Mucosa of rectum (tissue), 2 donors: Measurements from ENCODE around the gene PTCHD1.
A peak's percentile ranks its signal among the peaks of the same experiment; 100 is the strongest.

Experiments used
- H3K27ac ChIP-seq, 2 donors: one replicate each; pipeline ENCODE4 v1.7.0; 2013; ENCODE audit warnings: inconsistent platforms in 2 of 2, low read depth in 2 of 2, low read length in 2 of 2
- H3K27me3 ChIP-seq, 2 donors: one replicate each; pipeline ENCODE4 v1.7.0; 2013; ENCODE audit warnings: low read length in 2 of 2; ENCODE audit not compliant: control insufficient read depth in 2 of 2, insufficient read depth in 2 of 2
- H3K36me3 ChIP-seq, 2 donors: one replicate each; pipeline ENCODE4 v1.7.0; 2013; ENCODE audit warnings: low read length in 2 of 2; ENCODE audit not compliant: control insufficient read depth in 2 of 2, insufficient read depth in 2 of 2
- H3K4me1 ChIP-seq, 2 donors: one replicate each; pipeline ENCODE4 v1.7.0; 2013; ENCODE audit warnings: low read length in 2 of 2, mild to moderate bottlenecking in 1 of 2; ENCODE audit not compliant: control insufficient read depth in 2 of 2, insufficient read depth in 2 of 2
- H3K4me3 ChIP-seq, 2 donors: one replicate each; pipeline ENCODE4 v1.7.0; 2013; ENCODE audit warnings: low read length in 2 of 2
- H3K9ac ChIP-seq, 2 donors: one replicate each; pipeline ENCODE4 v1.7.0; 2013; ENCODE audit warnings: low read length in 2 of 2, low read depth in 1 of 2, mild to moderate bottlenecking in 1 of 2
- H3K9me3 ChIP-seq, 2 donors: one replicate each; pipeline ENCODE4 v1.7.0; 2013; ENCODE audit warnings: low read length in 2 of 2; ENCODE audit not compliant: control insufficient read depth in 2 of 2
- donor health status: healthy.
- donor health status: Normal muscosa, but diverticular disease.

The PTCHD1 gene

DNA sequence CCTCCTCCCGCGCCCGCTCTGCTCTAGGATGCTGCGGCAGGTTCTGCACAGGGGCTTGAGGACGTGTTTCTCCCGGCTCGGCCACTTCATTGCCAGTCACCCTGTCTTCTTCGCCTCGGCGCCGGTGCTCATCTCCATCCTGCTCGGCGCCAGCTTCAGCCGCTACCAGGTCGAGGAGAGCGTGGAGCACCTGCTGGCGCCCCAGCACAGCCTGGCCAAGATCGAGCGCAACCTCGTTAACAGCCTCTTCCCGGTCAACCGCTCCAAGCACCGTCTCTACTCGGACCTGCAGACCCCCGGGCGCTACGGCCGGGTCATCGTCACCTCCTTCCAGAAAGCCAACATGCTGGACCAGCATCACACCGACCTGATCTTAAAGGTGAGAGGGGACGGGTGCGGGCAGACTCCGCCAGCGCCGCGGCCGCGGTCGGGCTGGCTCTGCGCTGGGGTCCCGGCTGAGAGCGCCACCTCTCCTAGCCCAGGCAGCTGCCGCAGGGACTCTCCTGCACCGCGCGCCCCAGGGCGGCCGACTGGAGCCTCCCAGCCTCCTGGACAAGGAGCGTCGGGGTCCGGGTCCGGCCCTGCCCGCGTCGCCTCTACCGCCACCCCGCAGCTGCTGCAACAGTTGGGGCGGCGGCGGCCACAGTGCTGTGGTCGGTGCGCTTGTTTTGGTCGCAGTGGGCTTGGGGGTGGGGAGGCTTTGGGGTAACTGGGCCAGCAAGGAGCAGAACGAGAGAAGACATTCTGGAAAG is at the start of gene PTCHD1:
TSS of gene PTCHD1 (plus strand) at position 2 of the 752 bp plus-strand sequence. CDS start at position 29, 27 bp downstream.
- H3K9me3 ChIP-seq: no peaks in the 10 kb centered on the region
- peak within 1 kb of the TSS; percentile 20 to 43 for H3K4me3 ChIP-seq
- H3K27ac ChIP-seq: no peak within 1 kb of the TSS
- H3K36me3 ChIP-seq: no peaks in the 10 kb centered on the region
- H3K27me3 ChIP-seq: peaks cover 12 to 46% of the 10 kb centered on the region in 2 donors
- H3K4me1 ChIP-seq: no peaks in the 10 kb centered on the region
- H3K9ac ChIP-seq: no peak within 1 kb of the TSS

DNA sequence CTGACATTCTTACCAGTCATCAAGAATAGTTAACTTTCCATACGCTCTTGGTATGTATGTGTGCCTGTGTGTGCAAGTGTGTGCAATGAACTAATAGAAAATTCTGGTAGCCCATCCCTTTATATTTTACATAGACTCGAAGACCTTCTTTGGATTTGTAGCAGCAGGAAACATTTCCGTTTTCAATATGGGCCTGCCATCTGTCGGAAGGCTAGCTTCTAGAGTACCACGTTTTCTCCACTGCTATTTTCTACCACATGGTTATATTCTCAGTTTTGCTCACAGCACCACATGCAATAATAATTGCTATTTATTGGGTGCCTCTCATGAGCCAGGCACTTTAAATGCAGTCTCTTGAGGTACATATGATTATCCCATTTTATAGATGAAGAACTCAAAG is 47.9 kb upstream of the PTCHD1 start:
- no peak overlapping the region for H3K4me3 ChIP-seq
- H3K9ac ChIP-seq: no peak overlapping the region
- no peak overlapping the region for H3K27ac ChIP-seq
- no peaks in the 10 kb centered on the region for H3K36me3 ChIP-seq
- no peaks in the 10 kb centered on the region for H3K4me1 ChIP-seq
- no peaks in the 10 kb centered on the region for H3K9me3 ChIP-seq
- no peaks in the 10 kb centered on the region for H3K27me3 ChIP-seq

DNA sequence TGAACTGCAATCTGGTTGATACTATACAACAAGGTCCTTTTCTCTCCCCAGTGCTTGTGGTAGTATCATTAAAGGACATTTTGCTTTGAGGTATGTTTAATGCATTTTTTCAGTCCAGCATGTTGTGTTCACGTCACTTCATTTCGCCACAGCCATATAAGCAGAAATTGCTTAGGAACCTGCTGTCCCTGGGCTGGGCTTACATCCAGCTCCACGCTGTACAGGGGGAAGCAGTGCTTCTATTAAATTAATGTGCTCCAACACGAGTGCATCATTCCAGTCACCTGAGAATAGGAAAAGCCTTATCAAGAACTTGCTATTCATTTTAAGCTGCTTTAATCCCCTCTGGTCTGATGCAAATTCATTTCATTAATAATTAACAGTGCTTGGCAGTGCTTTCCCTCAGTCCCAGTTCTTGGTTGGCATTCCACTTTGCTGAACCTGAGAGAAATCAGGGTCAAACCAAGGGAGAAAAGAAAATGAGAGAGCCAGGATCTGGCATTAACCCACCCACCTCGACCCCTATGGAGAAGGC is 47.4 kb upstream of the PTCHD1 start:
- Histone ChIP-seq H3K27ac (no peak overlapping the region), H3K36me3 (no peaks in the 10 kb centered on the region), H3K4me3 (no peak overlapping the region), H3K4me1 (no peaks in the 10 kb centered on the region), H3K27me3 (no peaks in the 10 kb centered on the region), H3K9me3 (no peaks in the 10 kb centered on the region), H3K9ac (no peak overlapping the region)

DNA sequence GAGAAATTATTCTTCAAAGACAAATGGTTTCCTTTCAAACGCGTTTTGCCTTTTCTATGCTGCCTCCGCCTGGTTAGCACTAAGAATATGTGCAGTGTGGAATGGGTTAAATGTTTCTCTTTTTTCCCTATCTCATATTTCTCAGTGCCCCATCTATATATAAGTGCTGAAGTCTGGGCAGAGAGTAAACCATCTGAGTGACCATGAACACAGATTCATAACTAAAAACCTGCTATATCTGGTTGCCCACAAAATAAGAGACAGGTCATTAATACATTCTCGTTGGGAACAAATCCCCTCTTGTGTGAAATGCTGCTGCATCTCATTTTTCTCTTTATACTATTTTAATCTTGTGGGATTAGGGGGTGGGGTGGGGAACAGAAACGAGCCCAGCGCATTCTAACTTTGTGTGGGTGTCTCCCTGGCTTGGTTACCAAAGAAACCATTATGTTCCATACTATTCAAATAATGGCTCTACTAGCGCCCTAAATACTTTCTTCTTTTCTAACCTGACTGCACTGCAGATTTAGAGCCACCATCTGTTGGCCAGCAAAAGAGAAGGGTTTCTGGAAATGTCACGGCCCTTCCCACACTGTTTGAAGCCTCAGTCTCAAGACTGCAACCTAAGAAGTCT is 42.2 kb upstream of the PTCHD1 start:
- H3K4me3 ChIP-seq: no peak overlapping the region
- H3K36me3 ChIP-seq: no peaks in the 10 kb centered on the region
- no peaks in the 10 kb centered on the region for H3K27me3 ChIP-seq
- H3K4me1 ChIP-seq: no peaks in the 10 kb centered on the region
- no peaks in the 10 kb centered on the region for H3K9me3 ChIP-seq
- H3K27ac ChIP-seq: no peak overlapping the region
- no peak overlapping the region for H3K9ac ChIP-seq

DNA sequence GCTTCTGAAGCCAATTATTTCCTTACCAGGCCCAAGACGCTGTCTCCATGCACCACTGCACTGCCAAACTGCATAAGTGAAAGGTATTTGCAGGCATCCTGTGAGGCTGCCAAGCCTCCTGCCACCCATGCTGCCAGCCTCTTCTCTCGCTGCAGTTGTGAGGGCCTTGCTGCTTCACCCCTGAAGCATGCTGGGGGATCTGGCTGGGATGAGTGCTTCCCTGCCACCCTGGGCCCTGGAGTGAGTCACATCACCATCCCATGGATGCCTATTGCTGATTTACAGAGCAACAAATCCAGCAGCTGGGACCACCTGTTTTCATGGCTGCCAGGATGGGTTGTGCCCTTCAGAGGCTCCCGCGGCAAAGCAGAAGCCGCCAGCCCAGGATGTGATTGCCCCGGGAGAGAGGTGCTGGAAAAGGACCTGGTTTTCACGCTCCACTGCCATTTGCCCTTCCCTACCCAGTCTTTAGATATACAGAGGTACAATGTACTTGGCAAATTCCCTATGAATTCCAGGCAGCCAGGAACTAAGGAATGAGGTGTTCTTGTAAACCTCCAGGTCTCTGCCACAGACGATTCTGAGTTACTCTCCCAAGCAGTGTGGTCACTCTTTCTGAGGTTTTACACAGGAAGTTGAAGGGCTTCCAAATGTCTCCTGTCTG is 41.5 kb upstream of the PTCHD1 start:
- H3K4me3 ChIP-seq: no peak overlapping the region
- H3K4me1 ChIP-seq: no peaks in the 10 kb centered on the region
- H3K36me3 ChIP-seq: no peaks in the 10 kb centered on the region
- H3K27me3 ChIP-seq: no peaks in the 10 kb centered on the region
- H3K9me3 ChIP-seq: no peaks in the 10 kb centered on the region
- no peak overlapping the region for H3K27ac ChIP-seq
- no peak overlapping the region for H3K9ac ChIP-seq

DNA sequence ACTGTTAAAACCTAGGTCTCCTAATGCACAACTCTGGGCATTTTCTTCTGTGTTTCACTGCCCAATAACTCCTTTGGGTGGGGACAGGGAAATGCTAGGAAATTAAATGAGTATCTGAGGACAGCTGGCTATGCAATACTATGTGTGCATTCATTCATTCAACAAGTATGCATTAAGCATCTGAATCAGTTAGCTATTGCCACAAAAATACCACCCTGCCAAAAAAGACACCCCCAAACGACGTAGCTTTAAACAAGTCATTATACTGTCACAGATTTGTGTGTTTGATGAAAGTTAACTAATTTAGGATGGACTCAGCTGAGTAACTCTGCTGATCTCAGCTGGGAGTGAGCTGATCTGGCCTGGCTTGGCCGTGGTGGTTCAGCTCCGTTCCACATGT is 29.8 kb upstream of the PTCHD1 start:
- Histone ChIP-seq H3K4me3 (no peak overlapping the region), H3K4me1 (no peaks in the 10 kb centered on the region), H3K9me3 (no peaks in the 10 kb centered on the region), H3K9ac (no peak overlapping the region), H3K27me3 (peaks cover 0 to 3% of the 10 kb centered on the region in 2 donors), H3K27ac (no peak overlapping the region), H3K36me3 (no peaks in the 10 kb centered on the region)

DNA sequence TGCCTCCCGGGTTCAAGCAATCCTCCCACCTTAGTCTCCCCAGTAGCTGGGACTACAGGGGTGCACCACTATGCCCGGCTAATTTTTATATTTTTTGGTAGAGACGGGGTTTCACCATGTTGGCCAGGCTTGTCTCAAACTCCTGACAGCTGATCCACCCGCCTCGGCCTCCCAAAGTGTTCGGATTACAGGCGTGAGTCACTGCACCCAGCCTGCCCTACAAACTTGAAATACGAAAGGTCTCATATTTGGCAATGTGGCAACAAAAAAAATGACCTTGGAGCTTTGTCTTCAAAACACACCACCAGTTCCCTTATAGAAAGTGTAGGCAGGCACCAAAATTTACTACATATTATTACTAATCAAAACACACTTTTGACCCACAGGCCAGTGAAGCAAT is 22.9 kb upstream of the PTCHD1 start:
- Histone ChIP-seq H3K9me3 (no peaks in the 10 kb centered on the region), H3K4me3 (no peak overlapping the region), H3K36me3 (no peaks in the 10 kb centered on the region), H3K27me3 (peaks cover 0 to 3% of the 10 kb centered on the region in 2 donors), H3K4me1 (no peaks in the 10 kb centered on the region), H3K9ac (no peak overlapping the region), H3K27ac (no peak overlapping the region)

DNA sequence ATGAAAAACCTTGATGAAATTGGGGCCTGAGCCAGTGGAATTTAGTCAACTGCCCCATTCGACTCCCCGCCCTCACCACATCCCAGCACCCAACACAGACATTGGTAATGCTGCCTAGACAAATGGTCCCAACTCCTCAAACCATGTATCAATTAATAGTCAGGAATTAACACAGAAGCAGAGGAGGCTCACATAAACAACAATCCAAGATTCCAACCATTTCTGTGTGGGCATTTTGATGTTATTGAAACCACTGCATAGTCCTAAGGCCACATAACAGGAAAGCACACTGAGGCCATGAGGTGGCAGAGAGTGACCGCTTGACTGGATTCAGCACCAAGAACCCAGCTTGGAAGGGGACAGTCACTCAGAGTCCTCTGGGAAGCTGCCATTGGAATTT is 22.5 kb upstream of the PTCHD1 start:
- no peak overlapping the region for H3K9ac ChIP-seq
- H3K9me3 ChIP-seq: no peaks in the 10 kb centered on the region
- H3K36me3 ChIP-seq: no peaks in the 10 kb centered on the region
- peaks cover 0 to 3% of the 10 kb centered on the region in 2 donors for H3K27me3 ChIP-seq
- no peak overlapping the region for H3K4me3 ChIP-seq
- H3K4me1 ChIP-seq: no peaks in the 10 kb centered on the region
- H3K27ac ChIP-seq: no peak overlapping the region

DNA sequence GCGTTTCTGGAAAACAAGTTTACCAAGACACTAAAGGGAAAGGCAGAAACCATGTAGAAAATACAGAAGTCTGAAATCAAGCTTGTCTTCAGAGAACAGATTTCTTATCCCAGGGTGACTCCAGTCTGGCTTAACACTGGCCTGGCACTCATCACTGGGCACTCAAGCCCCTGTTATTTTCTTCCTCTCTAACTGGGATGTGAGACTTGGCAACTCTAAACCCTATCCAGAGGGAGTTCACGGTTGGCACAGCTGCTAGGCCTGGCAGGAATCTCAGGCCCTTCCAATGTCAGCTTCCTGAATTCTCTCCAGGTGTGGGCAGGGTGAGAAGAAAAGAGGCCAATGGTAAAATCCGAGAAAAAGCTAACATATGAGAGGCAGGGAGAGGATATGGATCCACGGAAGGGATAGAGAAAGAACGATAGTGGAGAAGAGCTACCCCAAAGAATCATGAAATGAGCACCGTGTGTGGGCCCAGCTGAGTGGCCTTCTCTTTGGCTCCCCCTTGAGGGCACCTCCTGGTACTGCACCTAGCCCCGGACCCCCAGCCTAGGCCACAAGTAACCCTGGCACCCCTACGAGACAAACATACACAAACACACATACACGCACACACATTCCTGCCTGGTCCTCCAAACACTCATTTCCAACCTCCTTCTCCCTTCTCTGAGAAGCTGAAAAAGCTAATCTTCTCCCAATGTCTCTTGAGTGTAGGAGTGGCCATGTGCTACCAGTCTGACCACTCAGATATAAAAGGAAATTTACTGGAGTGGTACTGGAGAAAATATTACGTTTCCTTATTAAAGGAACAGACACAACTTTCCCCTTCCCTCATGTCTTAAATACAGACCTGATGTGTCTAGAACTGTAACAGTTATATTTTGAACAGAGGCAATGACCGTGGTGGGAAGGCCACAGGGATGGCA is 16.6 kb upstream of the PTCHD1 start:
- no peaks in the 10 kb centered on the region for H3K9me3 ChIP-seq
- no peak overlapping the region for H3K4me3 ChIP-seq

More for the DNA sequence above, 16.6 kb upstream of the PTCHD1 start:
- no peak overlapping the region for H3K9ac ChIP-seq
- no peaks in the 10 kb centered on the region for H3K27me3 ChIP-seq
- H3K36me3 ChIP-seq: no peaks in the 10 kb centered on the region
- no peaks in the 10 kb centered on the region for H3K4me1 ChIP-seq
- no peak overlapping the region for H3K27ac ChIP-seq
